Measurements from ENCODE around the gene NUP98.

NUP98 gene

GRCh38 chr11:3808861-3809623, 11.7 kb upstream of the NUP98 start:
- DNase-seq (ENCODE audit: low spot score): peak; percentile 86
- peak; percentile 30 for TF ChIP-seq CTCF (IDR thresholded peaks at IDR 0.05; ENCODE audit: extremely low read depth, missing control alignments)

- peak; percentile 59 for TF ChIP-seq CTCF (IDR thresholded peaks at IDR 0.05; ENCODE audit: extremely low read depth, missing control alignments)
- peak; percentile 83 for DNase-seq (ENCODE audit: low spot score)
These were observed 10.8 kb upstream of the NUP98 start, which contains the start of gene PGAP2 for GRCh38 chr11:3807909-3808860. Gene PGAP2, plus strand, starts transcription at chr11:3808560. Its CDS starts 2,700 bp downstream, at chr11:3811260.

GRCh38 chr11:3803726-3804495, 6.6 kb upstream of the NUP98 start:
- no peak for DNase-seq (ENCODE audit: low spot score)

GRCh38 chr11:3802011-3802790, 4.8 kb upstream of the NUP98 start:
- DNase-seq (ENCODE audit: low spot score): no peak
- no peak for TF ChIP-seq CTCF (IDR thresholded peaks at IDR 0.05; ENCODE audit: extremely low read depth, missing control alignments)

More at GRCh38 chr11:3803726-3804495, 6.6 kb upstream of the NUP98 start:
- TF ChIP-seq CTCF (IDR thresholded peaks at IDR 0.05; ENCODE audit: extremely low read depth, missing control alignments): no peak

GRCh38 chr11:3799873-3800272, 2.5 kb upstream of the NUP98 start:
- TF ChIP-seq CTCF (IDR thresholded peaks at IDR 0.05; ENCODE audit: extremely low read depth, missing control alignments): no peak
- DNase-seq (ENCODE audit: low spot score): no peak

GRCh38 chr11:3799143-3799542, 1.8 kb upstream of the NUP98 start:
- no peak for TF ChIP-seq CTCF (IDR thresholded peaks at IDR 0.05; ENCODE audit: extremely low read depth, missing control alignments)
- DNase-seq (ENCODE audit: low spot score): no peak

All from GM20000 (cell line).